Measurements from ENCODE around the gene GCH1.
"Not testable (repeated sequence)": the region's sequence is repeated elsewhere in the genome, so short reads cannot be mapped to it uniquely, and the experiment has no call there.

The GCH1 gene

GRCh38 chr14:54908973-54909372, 6.3 kb upstream of the GCH1 start:
- DNase-seq (ENCODE audit: low read depth): not testable (repeated sequence)

GRCh38 chr14:54908190-54908589, 5.6 kb upstream of the GCH1 start:
- DNase-seq (ENCODE audit: low read depth): no peak

GRCh38 chr14:54906075-54906474, 3.4 kb upstream of the GCH1 start:
- DNase-seq (ENCODE audit: low read depth): no peak

- no peak for DNase-seq (ENCODE audit: low read depth)
These were observed 494 bp downstream of the GCH1 start for GRCh38 chr14:54902143-54902520.

GRCh38 chr14:54901380-54902142, 1.1 kb downstream of the GCH1 start:
- no peak for DNase-seq (ENCODE audit: low read depth)

- no peak for DNase-seq (ENCODE audit: low read depth)
These were observed 3.1 kb downstream of the GCH1 start for GRCh38 chr14:54899573-54899972.

GRCh38 chr14:54897809-54898555, 4.6 kb downstream of the GCH1 start:
- DNase-seq (ENCODE audit: low read depth): not testable (repeated sequence)

- DNase-seq (ENCODE audit: low read depth): no peak
These were observed 6.9 kb downstream of the GCH1 start for GRCh38 chr14:54895683-54896082.

GRCh38 chr14:54894995-54895394, 7.6 kb downstream of the GCH1 start:
- DNase-seq (ENCODE audit: low read depth): no peak

- DNase-seq (ENCODE audit: low read depth): no peak
These were observed 9.4 kb downstream of the GCH1 start for GRCh38 chr14:54893151-54893760.

- no peak for DNase-seq (ENCODE audit: low read depth)
These were observed 11.0 kb downstream of the GCH1 start for GRCh38 chr14:54891471-54892245.

GRCh38 chr14:54890788-54891187, 11.8 kb downstream of the GCH1 start:
- no peak for DNase-seq (ENCODE audit: low read depth)

- DNase-seq (ENCODE audit: low read depth): no peak
These were observed 12.7 kb downstream of the GCH1 start for GRCh38 chr14:54889919-54890318.

- DNase-seq (ENCODE audit: low read depth): no peak
These were observed 20.1 kb downstream of the GCH1 start for GRCh38 chr14:54882521-54882920.

GRCh38 chr14:54881761-54882401, 20.7 kb downstream of the GCH1 start:
- DNase-seq (ENCODE audit: low read depth): no peak

- no peak for DNase-seq (ENCODE audit: low read depth)
These were observed 21.3 kb downstream of the GCH1 start for GRCh38 chr14:54881235-54881760.

- DNase-seq (ENCODE audit: low read depth): no peak
These were observed 25.0 kb downstream of the GCH1 start for GRCh38 chr14:54877703-54878021.

GRCh38 chr14:54877015-54877702, 25.5 kb downstream of the GCH1 start:
- DNase-seq (ENCODE audit: low read depth): no peak

- DNase-seq (ENCODE audit: low read depth): not testable (repeated sequence)
These were observed 27.0 kb downstream of the GCH1 start for GRCh38 chr14:54875648-54876047.

GRCh38 chr14:54870154-54871090, 32.2 kb downstream of the GCH1 start:
- DNase-seq (ENCODE audit: low read depth): not testable (repeated sequence)

Measured in GM04503 (cell line).